HFF-Myc (cell line): ENCODE results near the gene PYGM.

Experiments used
- DNase-seq: peaks from one replicate; pipeline ENCODE4 v3.0.0-alpha.2; 2011; ENCODE audit warnings: low read depth; ENCODE audit errors: extremely low read depth
- H3K4me3 ChIP-seq: replicated peaks from 2 replicates; pipeline ENCODE4 v1.5.1; 2011; ENCODE audit warnings: low read depth, mild to moderate bottlenecking, control low read depth, low read length
- CTCF ChIP-seq: IDR thresholded peaks from 2 replicates; pipeline ENCODE4 v1.5.1; 2012; ENCODE audit warnings: mild to moderate bottlenecking, low read depth, low read length, control low read depth; ENCODE audit errors: missing control alignments

PYGM gene

GRCh38 chr11:64720640-64721358 is 39.0 kb downstream of the PYGM start:
- no peak for DNase-seq
- no peak for TF ChIP-seq CTCF
- H3K4me3 ChIP-seq: no peak overlapping the region

GRCh38 chr11:64720167-64720566 is 39.6 kb downstream of the PYGM start:
- no peak overlapping the region for H3K4me3 ChIP-seq
- no peak for DNase-seq
- TF ChIP-seq CTCF: no peak

GRCh38 chr11:64719406-64719805 is 40.4 kb downstream of the PYGM start:
- no peak for DNase-seq
- TF ChIP-seq CTCF: no peak
- no peak overlapping the region for H3K4me3 ChIP-seq

- TF ChIP-seq CTCF: no peak
- DNase-seq: no peak
- H3K4me3 ChIP-seq: no peak overlapping the region
Observed at GRCh38 chr11:64718780-64719124, 41.0 kb downstream of the PYGM start.

GRCh38 chr11:64718084-64718779 is 41.5 kb downstream of the PYGM start:
- H3K4me3 ChIP-seq: no peak overlapping the region
- DNase-seq: no peak

GRCh38 chr11:64717268-64717578 is 42.6 kb downstream of the PYGM start:
- H3K4me3 ChIP-seq: no peak overlapping the region
- no peak for DNase-seq
- TF ChIP-seq CTCF: no peak

More at GRCh38 chr11:64718084-64718779, 41.5 kb downstream of the PYGM start:
- no peak for TF ChIP-seq CTCF
